K562 (cell line): ENCODE results near the gene ALDH1A2. TPM values are rescaled to one million over a fixed set of nuclear protein-coding genes. Genes with fewer than 3 reads are reported as not detected.

Experiments used
- DNMT1 ChIP-seq: fragments of 450-650 bp; IDR thresholded peaks from 2 replicates; pipeline ENCODE4 v1.6.1; 2016; ENCODE audit warnings: antibody characterized with exemption, mild to moderate bottlenecking
- ETV5 ChIP-seq: sonication (generic); formaldehyde crosslinking; IDR thresholded peaks from 2 replicates; pipeline ENCODE4 v1.4.0; 2020; ENCODE audit warnings: low read depth, mild to moderate bottlenecking, missing genetic modification reagents
- GATAD2B ChIP-seq: fragments of 450-650 bp; IDR thresholded peaks from 2 replicates; pipeline ENCODE4 v1.6.1; 2017; ENCODE audit warnings: mild to moderate bottlenecking, borderline replicate concordance
- GTF2E2 ChIP-seq: fragments of 200-800 bp; sonication (Bioruptor generic); IDR thresholded peaks from 2 replicates; pipeline ENCODE4 v1.6.1; 2016; ENCODE audit warnings: missing genetic modification characterization, missing compliant biosample characterization
- MTA2 ChIP-seq: fragments of 450-650 bp; IDR thresholded peaks from 2 replicates; pipeline ENCODE4 v1.6.1; 2016; ENCODE audit warnings: low read depth
- NCOA2 ChIP-seq, 2 experiments: fragments of 450-650 bp; IDR thresholded peaks; 2 replicates each; pipeline ENCODE4 v1.6.1; 2018; ENCODE audit warnings: mild to moderate bottlenecking in 2 of 2, moderate library complexity in 1 of 2; ENCODE audit not compliant: partially characterized antibody in 2 of 2
- PRDM10 ChIP-seq: fragments of 450-650 bp; IDR thresholded peaks from 2 replicates; pipeline ENCODE4 v1.6.1; 2018; ENCODE audit not compliant: partially characterized antibody
- RB1 ChIP-seq: fragments of 450-650 bp; IDR thresholded peaks from 2 replicates; pipeline ENCODE4 v1.6.1; 2017; ENCODE audit warnings: low read depth, mild to moderate bottlenecking
- RFX7 ChIP-seq: fragments of 250-450 bp; sonication (Bioruptor Pico); IDR thresholded peaks from 2 replicates; pipeline ENCODE4 v1.5.1; 2021; ENCODE audit warnings: mild to moderate bottlenecking
- SNIP1 ChIP-seq: fragments of 450-650 bp; IDR thresholded peaks from 2 replicates; pipeline ENCODE4 v1.7.1; 2017; ENCODE audit warnings: low read depth, mild to moderate bottlenecking
- SNRNP70 ChIP-seq: fragments of 200-400 bp; formaldehyde crosslinking; optimal IDR thresholded peaks from 2 replicates; pipeline ENCODE3; 2017; ENCODE audit warnings: low read depth, low read length
- STAT5A ChIP-seq: IDR thresholded peaks from 2 replicates; pipeline ENCODE4 v1.6.1; 2012; ENCODE audit warnings: low read length, inconsistent platforms, borderline replicate concordance
- TBL1XR1 ChIP-seq, 2 experiments: IDR thresholded peaks; 2 replicates each; pipeline ENCODE4 v1.6.1; 2012; ENCODE audit warnings: improper control_type of control experiment in 2 of 2, low read length in 2 of 2, mild to moderate bottlenecking in 1 of 2
- TCF3 ChIP-seq: sonication (generic); formaldehyde crosslinking; IDR thresholded peaks from 2 replicates; pipeline ENCODE4 v1.4.0; 2020; ENCODE audit warnings: mild to moderate bottlenecking, missing genetic modification reagents
- ZFP1 ChIP-seq: fragments of 450-650 bp; formaldehyde crosslinking; IDR thresholded peaks from 2 replicates; pipeline ENCODE4 v1.4.0; 2020; ENCODE audit warnings: mild to moderate bottlenecking, mixed read lengths
- ZNF174 ChIP-seq: fragments of 250-450 bp; sonication (Bioruptor Pico); IDR thresholded peaks from 2 replicates; pipeline ENCODE4 v1.4.0; 2020; ENCODE audit warnings: mild to moderate bottlenecking
- ZNF316 ChIP-seq: fragments of 450-650 bp; IDR thresholded peaks from 2 replicates; pipeline ENCODE4 v1.6.1; 2016
- ZNF57 ChIP-seq: fragments of 450-650 bp; formaldehyde crosslinking; IDR thresholded peaks from 2 replicates; pipeline ENCODE4 v1.4.0; 2020; ENCODE audit warnings: mild to moderate bottlenecking, moderate library complexity
- polyA plus RNA-seq, 8 experiments: library from polyadenylated mRNA; depleted of rRNA in 4 of 8; stranded (reverse) in 5 of 8; unstranded in 3 of 8; fragments of >200 nt; fragmentation: Nextera tagmentation in 2 of 8; fragmentation: Illumina TruSeq in 1 of 8; extraction: Ambion mirVana in 2 of 8; extraction: Trizol in 1 of 8; gene quantifications; 2 replicates each; pipeline versions ENCODE4 v1.2.1 to v1.2.3, GENCODE V29; 2011 to 2014; ENCODE audit warnings: inconsistent platforms in 1 of 8, missing spikeins in 1 of 8
- total RNA-seq, 7 experiments: library from RNA; depleted of rRNA in 6 of 7; stranded (reverse); fragments of >200 nt in 6 of 7; fragmentation: Illumina TruSeq in 2 of 7; extraction: Trizol in 2 of 7; gene quantifications; 2 replicates each; pipeline versions ENCODE4 v1.2.1 to v1.2.3, GENCODE V29; 2011 to 2021; ENCODE audit warnings: low replicate concordance in 1 of 7
- TF ChIP-seq, protein P1 (sequence below): sonication (generic); formaldehyde crosslinking; IDR thresholded peaks from 2 replicates; pipeline ENCODE4 v1.8.1; 2023; ENCODE audit warnings: mild to moderate bottlenecking, missing genetic modification reagents
- TF ChIP-seq, protein P2 (sequence below): fragments of 250-450 bp; sonication (Bioruptor Pico); IDR thresholded peaks from 2 replicates; pipeline ENCODE4 v1.6.1; 2021; ENCODE audit warnings: mild to moderate bottlenecking
- TF ChIP-seq, protein P3 (sequence below): fragments of 450-650 bp; IDR thresholded peaks from 2 replicates; pipeline ENCODE4 v1.6.1; 2018; ENCODE audit warnings: mild to moderate bottlenecking, low read depth; ENCODE audit not compliant: partially characterized antibody
- TF ChIP-seq, protein P4 (sequence below): fragments of 450-650 bp; IDR thresholded peaks from 2 replicates; pipeline ENCODE4 v1.6.1; 2016; ENCODE audit warnings: low read depth, mild to moderate bottlenecking, moderate library complexity

The ALDH1A2 gene
- total and polyA plus RNA-seq, 9 of the 15 experiments (the other 6 are each of a cell fraction or from before 2014, with no cell fraction given): 115 to 393 (median 333) TPM

DNA sequence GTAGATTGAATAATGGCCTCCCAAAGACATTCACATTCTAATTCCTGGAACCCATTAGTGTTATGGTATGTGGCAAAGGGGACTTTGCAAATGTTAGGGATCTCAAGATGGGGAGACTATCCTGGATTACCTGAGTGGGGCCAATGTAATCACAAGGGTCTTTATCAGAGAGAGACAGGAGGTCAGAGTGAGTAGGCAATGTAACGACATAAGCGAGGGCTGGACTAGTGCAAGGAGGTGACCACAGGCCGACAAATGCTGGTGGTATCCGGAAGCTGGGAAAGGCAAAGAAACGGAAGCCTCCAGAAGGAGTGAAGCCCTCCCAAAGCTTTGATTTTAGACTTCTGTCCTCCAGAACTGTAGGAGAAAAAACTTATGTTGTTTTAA, 46.2 kb upstream of the ALDH1A2 start (continued):
- TF ChIP-seq, protein P1, sequence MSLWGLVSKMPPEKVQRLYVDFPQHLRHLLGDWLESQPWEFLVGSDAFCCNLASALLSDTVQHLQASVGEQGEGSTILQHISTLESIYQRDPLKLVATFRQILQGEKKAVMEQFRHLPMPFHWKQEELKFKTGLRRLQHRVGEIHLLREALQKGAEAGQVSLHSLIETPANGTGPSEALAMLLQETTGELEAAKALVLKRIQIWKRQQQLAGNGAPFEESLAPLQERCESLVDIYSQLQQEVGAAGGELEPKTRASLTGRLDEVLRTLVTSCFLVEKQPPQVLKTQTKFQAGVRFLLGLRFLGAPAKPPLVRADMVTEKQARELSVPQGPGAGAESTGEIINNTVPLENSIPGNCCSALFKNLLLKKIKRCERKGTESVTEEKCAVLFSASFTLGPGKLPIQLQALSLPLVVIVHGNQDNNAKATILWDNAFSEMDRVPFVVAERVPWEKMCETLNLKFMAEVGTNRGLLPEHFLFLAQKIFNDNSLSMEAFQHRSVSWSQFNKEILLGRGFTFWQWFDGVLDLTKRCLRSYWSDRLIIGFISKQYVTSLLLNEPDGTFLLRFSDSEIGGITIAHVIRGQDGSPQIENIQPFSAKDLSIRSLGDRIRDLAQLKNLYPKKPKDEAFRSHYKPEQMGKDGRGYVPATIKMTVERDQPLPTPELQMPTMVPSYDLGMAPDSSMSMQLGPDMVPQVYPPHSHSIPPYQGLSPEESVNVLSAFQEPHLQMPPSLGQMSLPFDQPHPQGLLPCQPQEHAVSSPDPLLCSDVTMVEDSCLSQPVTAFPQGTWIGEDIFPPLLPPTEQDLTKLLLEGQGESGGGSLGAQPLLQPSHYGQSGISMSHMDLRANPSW: no peak
- TF ChIP-seq TBL1XR1 (IDR thresholded peaks at IDR 0.05; ENCODE audit: low read length in 2 of 2) (peak in 1 of 2 experiments; percentile 28; a peak in 1 of 4 replicates), ZNF316 (no peak), TCF3 (CRISPR knock-in tag) (peak; percentile 83), GTF2E2 (tag) (peak; percentile 29; the same call in 1 of the 2 replicates), ETV5 (CRISPR knock-in tag) (peak; percentile 80), NCOA2 (IDR thresholded peaks at IDR 0.05; ENCODE audit: partially characterized antibody in 2 of 2) (peak in 1 of 2 experiments; percentile 39), ZNF57 (CRISPR knock-in tag) (no peak), ZNF174 (CRISPR knock-in tag) (no peak), RFX7 (no peak), DNMT1 (0 out of 2 replicates have a peak, but pooled peaks have one; percentile 66), PRDM10 (peak; percentile 6), SNRNP70 (no peak), ZFP1 (CRISPR knock-in tag) (no peak), MTA2 (peak; percentile 54), STAT5A (no peak), SNIP1 (no peak), GATAD2B (peak; percentile 16; the same call in 1 of the 2 replicates), RB1 (no peak)
- TF ChIP-seq, protein P2, sequence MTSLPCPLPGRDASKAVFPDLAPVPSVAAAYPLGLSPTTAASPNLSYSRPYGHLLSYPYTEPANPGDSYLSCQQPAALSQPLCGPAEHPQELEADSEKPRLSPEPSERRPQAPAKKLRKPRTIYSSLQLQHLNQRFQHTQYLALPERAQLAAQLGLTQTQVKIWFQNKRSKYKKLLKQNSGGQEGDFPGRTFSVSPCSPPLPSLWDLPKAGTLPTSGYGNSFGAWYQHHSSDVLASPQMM (CRISPR knock-in tag): no peak
- TF ChIP-seq, protein P3, sequence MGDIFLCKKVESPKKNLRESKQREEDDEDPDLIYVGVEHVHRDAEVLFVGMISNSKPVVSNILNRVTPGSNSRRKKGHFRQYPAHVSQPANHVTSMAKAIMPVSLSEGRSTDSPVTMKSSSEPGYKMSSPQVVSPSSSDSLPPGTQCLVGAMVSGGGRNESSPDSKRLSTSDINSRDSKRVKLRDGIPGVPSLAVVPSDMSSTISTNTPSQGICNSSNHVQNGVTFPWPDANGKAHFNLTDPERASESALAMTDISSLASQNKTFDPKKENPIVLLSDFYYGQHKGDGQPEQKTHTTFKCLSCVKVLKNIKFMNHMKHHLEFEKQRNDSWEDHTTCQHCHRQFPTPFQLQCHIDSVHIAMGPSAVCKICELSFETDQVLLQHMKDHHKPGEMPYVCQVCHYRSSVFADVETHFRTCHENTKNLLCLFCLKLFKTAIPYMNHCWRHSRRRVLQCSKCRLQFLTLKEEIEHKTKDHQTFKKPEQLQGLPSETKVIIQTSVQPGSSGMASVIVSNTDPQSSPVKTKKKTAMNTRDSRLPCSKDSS: no peak
- TF ChIP-seq, protein P4, sequence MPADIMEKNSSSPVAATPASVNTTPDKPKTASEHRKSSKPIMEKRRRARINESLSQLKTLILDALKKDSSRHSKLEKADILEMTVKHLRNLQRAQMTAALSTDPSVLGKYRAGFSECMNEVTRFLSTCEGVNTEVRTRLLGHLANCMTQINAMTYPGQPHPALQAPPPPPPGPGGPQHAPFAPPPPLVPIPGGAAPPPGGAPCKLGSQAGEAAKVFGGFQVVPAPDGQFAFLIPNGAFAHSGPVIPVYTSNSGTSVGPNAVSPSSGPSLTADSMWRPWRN: peak; percentile 53; the same call in 1 of the 2 replicates
